GM18873 (cell line): ENCODE results near the gene CDC42SE2.
"Not testable (repeated sequence)": the region's sequence is repeated elsewhere in the genome, so short reads cannot be mapped to it uniquely, and the experiment has no call there.

Source experiments
- ATAC-seq: cut with Tn5 transposase; IDR thresholded peaks from one replicate; pipeline ENCODE4 v1.9.1; 2021; ENCODE audit warnings: mild to moderate bottlenecking, moderate library complexity, moderate number of reproducible peaks; ENCODE audit not compliant: unreplicated experiment, low FRiP score

The CDC42SE2 gene

DNA sequence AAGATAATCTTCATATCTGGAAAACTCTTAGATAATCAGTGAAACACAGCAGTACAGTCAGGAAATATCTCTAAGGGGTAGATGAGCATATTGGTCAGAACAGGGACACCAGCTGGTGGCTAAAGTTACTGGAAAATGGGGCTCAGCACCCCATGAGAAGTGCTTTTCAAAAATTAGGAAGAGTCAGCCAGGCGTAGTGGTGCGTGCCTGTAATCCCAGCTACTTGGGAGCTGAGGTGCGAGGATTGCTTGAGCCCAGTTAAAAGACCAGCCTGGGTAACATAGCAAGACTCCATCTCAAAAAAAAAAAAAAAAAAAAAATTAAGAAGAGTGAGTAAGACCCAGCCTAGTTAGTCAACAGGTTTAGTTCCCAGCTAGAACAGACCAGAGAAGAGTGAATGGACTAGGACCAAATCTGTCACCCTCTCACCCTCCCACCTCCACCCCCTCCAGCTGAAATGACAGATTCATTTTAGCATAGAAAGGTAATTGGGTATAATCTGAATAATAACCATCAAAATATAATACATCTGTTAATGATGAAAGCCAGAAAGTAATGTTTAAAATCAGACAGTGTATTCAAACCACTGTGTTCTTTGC, 120.9 kb downstream of the CDC42SE2 start:
- no peak for ATAC-seq

DNA sequence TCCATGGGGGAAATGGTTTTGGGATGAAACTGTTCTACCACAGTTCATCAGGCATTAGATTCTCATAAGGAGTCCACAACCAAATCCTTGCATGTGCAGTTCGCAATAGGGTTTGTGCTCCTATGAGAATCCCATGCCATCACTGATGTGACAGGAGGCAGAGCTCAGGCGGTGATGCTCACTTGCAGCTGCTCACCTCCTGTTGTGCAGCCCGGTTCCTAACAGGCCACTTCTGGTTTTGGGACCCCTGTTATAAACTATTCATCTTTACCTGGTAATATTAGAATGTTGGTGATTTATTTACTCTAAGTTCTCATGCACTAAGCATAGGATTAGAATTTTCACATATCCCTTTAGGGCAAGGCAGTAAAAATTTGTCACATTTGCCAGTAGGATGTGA, 122.3 kb downstream of the CDC42SE2 start:
- ATAC-seq, result no peak

DNA sequence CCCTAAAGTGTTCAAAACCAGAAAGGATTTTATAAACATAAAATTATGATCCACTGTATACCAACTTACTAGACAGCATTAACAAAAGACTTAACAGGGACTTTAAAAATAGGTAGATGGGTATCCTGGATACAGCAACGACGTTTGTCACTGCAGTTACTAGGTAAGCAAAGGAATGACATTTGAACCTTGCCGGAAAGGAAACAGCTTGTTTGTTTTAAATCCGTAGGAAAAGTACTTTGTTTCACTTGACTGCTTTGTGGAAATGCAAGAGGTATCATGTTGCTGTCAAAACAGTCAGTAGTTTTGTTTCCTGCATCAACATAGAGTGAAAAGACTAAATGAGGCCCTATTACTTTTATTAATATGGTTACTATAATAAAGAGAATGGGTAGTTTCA, 122.9 kb downstream of the CDC42SE2 start:
- no peak for ATAC-seq

DNA sequence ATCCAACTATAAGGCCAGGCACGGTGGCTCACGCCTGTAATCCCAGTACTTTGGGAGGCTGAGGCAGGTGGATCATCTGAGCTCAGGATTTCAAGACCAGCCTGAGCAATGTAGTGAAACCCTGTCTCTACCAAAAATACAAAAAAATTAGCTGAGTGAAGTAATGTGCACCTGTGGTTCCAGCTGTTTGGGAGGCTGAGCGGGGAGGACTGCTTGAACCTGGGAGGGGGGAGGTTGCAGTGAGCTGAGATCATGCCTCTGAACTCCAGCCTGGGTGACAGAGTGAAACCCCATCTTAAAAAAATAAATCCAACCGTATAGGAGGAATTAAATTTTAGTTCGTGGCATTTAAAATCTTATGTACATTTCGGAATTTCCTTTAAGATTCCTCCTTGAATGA, 123.4 kb downstream of the CDC42SE2 start:
- no peak for ATAC-seq

DNA sequence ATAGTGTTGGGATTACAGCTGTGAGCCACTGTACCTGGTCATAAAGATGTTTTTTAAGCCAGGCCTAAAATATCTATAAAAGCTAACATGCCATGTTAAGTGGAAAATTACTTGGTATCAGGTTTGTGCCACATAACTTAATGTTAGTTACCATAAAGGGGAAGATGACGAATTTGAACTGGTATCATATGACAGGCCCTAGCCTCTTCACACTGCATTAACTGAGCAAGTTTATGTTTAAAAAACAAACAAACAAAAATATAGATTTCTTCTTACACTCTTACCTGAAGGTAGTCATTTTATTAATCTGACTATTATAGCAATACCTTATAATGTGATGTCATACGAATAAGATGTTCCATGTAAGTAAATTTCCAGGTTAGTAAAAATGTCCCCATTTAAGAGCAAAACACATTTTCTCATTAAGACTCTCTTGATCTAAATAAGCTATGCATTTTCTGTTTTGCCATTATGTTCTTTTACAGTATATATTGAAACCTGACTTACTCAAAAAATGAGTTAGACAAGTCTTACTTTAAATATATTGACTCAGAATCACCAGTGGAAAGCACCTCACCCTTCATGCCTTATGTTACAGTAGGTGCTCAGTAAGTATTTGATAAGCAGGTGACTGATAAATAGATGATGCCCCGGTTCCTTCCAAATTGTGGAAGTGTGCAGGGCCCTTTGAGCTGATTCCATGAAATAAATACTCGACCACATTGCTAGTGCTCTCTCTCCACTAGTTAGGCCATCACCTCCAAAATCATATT, 125.4 kb downstream of the CDC42SE2 start:
- no peak for ATAC-seq

DNA sequence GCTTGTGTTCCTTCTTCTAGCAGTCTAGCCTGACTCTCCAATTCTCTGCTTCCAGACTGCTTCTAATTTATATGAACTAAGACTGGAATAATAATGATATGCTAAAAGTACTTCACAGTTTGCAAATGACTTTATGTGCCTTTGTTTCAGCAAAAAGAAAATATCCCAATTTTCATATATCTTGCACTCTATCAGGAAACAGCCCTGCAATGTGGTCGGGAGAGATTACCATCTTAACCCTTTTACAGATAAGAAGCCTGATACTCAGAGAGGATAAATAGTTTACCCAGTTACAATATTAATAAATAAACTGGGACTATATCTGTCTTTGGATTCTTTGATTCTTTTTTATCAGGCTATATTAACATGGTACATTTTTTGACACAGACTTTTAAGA, 126.0 kb downstream of the CDC42SE2 start:
- ATAC-seq, result no peak

DNA sequence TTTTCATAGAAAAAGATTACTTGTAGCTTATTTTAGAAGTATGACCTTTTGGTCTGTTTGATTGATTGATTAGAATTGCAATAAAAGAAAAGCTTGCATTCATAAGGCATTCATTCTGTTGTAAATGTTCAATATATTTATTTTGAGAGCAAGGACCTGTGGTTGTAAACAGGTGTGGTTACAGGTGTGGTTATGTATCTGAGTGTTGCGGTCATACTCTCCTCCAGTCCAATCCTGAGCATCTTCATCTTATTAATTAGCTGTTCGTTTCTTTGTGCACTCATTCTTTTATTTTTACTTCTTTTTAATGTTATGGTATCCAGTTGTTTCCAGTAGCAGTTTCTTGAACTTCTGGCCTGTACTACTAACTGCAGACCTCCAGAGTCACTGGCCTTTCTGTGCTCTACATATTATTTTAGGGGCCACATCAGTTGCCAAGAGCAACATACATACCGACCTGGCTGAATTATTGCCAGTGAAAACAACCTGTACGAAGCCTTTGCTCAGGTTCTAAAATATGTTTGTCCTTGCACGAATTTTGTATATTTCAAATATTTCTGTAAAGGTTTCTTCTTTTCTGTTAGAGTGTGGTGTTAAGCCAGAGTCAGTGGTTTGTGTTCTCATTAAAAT, 128.7 kb downstream of the CDC42SE2 start:
- no peak for ATAC-seq

DNA sequence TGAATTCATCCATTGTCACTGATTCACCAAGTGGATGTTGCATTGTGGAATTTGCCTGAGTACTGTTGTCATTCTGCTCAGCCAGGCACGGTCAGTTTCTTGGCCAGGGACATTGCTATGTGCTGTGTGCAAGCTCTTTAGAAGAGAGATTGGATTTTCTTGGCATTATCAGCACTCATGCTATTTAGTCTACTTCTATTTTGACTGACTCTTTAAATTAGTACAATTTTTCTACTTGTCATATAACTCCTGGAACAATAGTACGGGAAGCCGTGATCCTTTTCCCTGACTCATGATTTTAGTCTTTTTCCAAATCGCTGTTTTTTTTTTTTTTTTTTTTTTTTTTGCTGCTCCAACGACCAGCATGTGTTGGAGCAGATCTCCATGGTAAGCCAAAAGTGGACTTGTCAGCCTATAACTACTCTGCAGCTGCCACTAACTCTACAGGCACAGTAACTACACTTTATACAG, 129.7 kb downstream of the CDC42SE2 start:
- no peak for ATAC-seq

DNA sequence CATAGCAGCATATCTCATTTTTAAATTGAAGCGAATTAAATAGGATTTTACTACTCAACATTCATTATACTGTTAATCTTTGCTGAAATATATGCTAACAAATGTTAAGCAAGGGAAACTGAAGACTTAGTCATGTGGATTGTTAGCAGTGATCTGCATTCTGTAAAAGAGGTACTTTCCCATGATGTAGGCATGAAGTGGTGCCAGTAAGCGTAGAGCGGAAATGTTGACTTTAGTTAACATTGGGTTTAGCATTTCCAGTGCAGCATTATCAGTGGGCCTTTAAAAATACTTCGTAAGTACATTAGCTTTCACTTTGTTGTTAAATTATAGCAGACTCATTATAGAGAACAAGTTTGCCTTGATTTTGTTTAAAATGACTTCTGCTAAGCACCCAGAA, 130.3 kb downstream of the CDC42SE2 start:
- peak; percentile 65 for ATAC-seq

DNA sequence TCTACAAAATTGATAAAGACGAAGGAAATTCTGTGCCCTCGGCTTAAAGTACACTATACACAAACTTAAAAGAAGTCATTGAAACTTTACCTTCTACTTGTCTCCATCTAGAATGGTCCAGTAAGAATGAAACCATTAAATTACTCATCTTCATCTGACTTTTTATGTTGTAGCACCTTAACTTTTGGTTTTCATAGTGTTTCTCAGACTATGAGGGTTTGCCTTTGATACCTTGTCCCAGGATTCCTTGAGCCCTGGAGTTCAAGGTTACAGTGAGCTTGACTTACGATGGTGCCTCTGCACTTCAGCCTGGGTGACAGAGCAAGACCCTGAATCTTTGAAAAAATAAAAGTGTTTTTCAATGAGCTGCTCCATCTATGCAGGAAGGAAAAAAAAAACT, 132.2 kb downstream of the CDC42SE2 start:
- peak; percentile 88 for ATAC-seq

DNA sequence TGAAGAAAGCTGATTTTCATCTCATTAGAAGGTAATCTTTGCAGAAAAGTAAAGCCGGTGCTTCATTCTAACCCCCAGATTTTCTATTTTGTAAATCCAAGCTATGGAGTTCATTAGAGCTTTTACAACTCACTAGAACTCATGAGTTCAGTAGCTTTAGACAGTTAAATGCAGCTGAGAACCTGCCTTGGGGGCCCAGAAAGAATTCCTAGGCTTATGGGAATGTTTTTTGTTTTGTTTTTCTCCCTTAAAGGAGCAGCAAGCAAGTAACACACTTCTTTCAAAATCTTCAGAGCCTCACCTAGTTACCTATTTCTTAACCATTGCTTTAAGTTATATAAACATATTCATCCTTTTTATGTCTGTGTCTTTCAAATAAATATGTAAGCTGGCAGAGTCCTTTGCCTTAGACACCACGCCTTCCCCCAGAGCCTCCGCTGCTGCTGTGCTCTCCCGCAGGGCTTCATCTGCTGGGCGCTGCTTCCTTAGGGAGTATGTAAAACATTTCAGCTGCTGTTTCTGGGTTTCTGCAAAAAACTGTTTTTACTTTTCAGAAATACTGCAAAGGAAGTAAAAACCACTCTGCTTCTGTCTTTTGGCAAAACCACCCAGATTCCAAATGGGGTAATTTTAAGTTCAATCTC, 132.9 kb downstream of the CDC42SE2 start:
- ATAC-seq, result no peak

DNA sequence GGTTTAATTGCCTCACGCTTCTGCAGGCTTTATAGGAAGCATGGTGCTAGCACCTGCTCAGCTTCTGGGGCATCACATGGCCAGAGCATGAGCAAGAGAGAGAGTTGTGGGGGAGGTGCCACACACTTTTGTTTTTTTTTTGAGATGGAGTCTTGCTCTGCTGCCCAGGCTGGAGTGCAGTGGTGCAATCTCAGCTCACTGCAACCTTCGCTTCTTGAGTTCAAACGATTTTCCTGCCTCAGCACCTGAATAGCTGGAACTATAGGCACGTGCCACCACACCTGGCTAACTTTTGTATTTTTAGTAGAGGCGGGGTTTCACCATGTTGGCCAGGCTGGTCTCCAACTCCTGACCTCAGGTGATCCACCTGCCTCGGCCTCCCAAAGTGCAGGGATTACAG, 135.2 kb downstream of the CDC42SE2 start:
- not testable (repeated sequence) for ATAC-seq

DNA sequence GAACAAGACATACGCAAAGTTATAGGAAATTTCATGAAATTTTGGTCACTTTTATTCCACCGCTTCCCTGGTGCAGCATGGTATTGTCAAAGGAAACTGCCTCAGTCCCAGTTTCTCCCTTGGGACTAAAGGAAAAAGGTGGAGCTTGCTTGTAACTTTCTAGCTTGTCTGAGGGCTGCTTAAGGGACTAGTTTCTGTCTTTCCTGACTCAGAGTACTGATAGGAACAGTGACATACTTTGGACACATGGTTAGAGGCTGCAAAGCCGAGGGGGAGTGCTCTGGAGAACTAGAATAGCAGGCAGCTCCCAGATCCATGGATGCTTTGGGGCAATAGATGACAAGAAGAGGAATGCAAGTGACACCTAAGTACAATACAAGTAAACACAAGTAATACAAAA, 136.7 kb downstream of the CDC42SE2 start:
- no peak for ATAC-seq

DNA sequence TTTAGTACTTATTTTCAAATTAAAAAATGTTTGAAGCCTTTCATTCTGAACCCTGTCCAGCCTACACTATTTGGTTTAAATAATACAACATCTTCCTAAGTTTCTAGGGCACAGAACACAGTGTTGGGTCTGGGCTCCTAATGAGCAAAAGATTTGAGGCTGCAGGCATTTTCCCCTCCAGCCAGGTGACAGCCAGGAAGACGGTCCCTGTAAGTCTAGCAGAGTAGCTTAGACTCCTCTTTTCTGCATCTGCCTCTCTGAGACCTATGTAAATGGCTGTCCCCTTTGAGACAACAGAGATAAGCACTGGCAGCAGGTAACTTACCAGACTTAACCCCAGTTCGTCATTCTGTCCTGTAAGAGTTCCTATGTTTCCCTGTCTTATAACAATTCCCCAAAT, 141.8 kb downstream of the CDC42SE2 start:
- ATAC-seq, result no peak

DNA sequence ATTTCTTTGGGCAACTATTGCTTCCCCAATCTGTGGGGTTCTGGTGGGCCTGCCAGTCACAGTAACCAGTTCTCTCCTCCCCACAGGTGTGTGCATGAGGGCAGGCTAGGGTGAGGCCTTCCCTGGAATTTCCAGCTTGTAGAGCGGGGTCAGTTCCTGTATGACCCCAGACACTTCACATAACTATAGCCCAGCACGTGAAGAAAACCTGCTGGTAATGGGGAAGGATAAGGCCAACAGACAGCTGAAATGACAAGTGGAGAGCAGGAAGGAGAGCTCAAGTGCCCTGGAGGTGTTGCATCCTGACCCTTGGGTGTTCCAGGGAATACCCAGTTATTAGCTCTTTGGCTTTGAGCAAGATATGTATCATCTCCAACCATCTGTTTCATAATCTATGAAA, 142.2 kb downstream of the CDC42SE2 start:
- no peak for ATAC-seq

DNA sequence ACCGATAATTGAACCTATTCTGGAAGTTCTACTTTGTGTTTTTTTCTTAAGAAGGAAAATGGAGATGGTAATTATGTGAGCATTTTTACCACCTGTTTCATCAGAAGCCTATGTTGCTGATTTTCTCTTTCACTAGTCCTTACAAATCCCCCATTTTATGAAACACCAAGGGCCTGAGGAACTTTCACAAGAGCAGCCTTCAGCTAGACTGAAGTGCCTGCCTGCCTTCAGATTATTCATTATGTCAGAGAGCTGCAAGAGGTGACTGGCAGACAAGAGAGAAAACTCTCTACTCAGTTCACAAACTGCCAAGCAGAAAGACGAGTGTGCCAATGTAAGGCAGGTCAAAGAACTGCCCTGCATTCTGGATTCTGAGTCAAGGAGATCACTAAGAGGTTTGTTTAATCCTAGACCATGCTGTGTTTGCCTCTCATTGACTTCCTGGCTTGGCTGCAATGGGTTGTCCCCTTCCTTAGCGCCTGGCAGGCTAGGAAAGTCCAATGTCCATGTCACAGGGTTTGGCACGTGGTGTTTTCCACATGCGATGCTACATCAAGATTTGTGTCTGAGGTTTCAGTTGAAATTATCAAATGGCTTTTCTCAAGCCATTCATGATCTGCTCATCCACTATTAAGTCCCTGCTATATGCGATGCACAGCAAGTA, 143.3 kb downstream of the CDC42SE2 start:
- no peak for ATAC-seq

DNA sequence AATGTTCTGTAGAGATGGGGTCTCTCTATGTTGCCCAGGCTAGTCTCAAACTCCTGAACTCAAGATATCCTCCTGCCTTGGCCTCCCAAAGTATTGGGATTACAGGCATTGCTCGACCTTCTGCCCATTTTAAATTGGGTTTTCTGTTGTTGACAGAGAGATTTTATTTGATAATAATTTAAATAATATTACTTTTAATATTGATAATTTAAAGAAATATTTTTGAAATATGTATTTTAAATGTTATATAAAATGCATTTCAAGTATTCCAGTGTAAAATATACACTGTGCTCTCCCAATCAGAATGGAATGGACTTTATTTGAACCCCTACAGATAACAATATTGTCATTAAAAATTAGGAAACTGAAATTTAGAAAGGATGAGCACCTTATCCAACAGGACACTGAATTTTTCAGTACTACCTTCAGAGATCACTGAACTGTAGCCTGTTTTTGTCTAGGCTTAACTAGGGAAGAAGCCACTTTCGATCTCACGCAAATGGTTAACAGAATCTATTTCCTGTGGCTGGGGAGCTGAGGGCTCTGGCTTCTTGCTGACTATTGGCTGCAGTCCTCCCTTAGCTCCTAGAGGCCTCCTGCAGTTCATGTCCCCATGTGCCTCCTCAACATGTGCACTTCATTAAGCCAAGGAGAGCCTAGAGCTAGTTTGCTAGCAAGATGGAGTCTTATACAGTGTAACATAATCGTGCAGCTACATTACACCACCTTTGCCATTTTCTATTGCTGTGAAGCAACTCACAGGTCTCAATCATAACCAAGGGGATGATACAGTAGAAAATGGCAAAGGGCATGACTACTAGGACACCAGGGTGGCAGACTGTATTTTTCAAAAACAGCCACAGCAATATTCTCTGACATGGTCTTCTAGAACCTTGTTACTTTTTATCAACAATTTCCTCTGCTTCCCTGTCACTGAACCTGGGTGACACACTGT, 150.0 kb downstream of the CDC42SE2 start:
- peak; percentile 83 for ATAC-seq

DNA sequence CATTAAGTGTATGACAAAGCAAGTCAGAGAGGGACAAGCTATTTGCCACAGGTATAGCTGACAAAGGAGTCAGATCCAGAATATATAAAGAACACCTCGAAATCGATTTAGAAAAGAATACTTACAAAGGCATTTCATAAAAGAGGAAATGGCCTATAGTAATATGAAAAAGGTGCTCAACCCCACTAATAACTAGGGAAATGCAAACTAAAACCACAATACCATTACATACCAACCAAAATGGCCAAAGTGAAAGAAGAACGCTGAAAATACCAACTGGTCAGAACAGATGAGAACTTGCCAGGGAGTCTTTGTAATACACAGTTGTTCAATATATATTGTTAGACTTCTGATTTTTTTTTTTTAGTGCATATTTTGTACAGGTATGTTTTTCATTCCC, 152.9 kb downstream of the CDC42SE2 start:
- ATAC-seq, result peak; percentile 68

DNA sequence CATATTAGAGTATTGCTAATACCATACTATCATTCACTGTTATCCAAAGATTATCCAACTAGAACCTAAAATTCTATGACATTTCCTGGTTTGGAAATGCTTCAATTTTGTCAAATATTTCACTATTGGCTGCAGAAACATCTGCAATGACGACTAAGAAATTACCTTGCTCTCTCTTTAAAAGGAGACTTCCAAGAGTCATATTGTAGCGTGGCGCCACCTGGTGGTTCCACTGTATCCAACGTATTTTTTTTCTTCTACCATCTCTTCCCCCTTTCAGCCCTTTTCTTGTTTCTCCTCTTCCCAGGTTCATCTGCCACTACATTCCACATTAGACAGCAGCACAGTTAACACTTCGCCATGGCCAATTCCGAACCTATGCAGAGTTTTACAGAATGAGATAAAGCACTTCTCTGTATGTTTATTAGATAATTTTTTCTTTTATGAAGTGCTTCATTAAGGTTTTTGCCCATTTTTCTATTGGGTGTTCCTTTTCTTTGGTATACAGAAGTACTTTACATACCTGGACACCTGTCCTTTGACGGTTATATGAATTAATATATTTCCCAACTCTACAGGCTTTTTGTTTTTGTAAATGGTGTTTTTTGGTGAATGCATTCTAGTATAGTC, 153.5 kb downstream of the CDC42SE2 start:
- peak; percentile 19 for ATAC-seq
